Lung (tissue), 12 donors: Measurements from ENCODE around the gene DNAJA1. TPM values are rescaled to one million over a fixed set of nuclear protein-coding genes. Genes with fewer than 3 reads are reported as not detected.

Experiments used
- ATAC-seq: fragments of 200-7000 bp; cut with Tn5 transposase; one replicate; pipeline ENCODE4 v1.9.1; 2020; ENCODE audit warnings: moderate number of reproducible peaks; ENCODE audit not compliant: insufficient read depth, low FRiP score
- DNase-seq, 3 donors: peaks; one replicate each; pipeline ENCODE4 v3.0.0-alpha.2; 2013 to 2017
- H3K27ac ChIP-seq, 2 donors: one replicate each; pipeline ENCODE4 v1.5.1; 2013; ENCODE audit warnings: mild to moderate bottlenecking in 2 of 2, moderate library complexity in 2 of 2, control low read depth in 1 of 2, inconsistent platforms in 1 of 2, low read depth in 1 of 2, low read length in 1 of 2
- H3K27me3 ChIP-seq, 3 donors: one replicate each; pipeline ENCODE4 v1.5.1; 2013; ENCODE audit warnings: low read length in 2 of 3; ENCODE audit not compliant: control insufficient read depth in 3 of 3, insufficient read depth in 3 of 3
- H3K36me3 ChIP-seq, 4 donors: one replicate each; pipeline ENCODE4 v1.5.1; 2013; ENCODE audit warnings: low read length in 4 of 4, mild to moderate bottlenecking in 1 of 4, moderate library complexity in 1 of 4; ENCODE audit not compliant: control insufficient read depth in 4 of 4, insufficient read depth in 4 of 4
- H3K4me1 ChIP-seq, 5 donors: one replicate each; pipeline ENCODE4 v1.5.1; 2013; ENCODE audit warnings: low read length in 5 of 5, mild to moderate bottlenecking in 2 of 5, moderate library complexity in 1 of 5; ENCODE audit not compliant: control insufficient read depth in 5 of 5, insufficient read depth in 5 of 5
- H3K4me3 ChIP-seq: one replicate; pipeline ENCODE4 v1.5.1; 2013; ENCODE audit warnings: mild to moderate bottlenecking, control low read depth, moderate library complexity
- H3K9ac ChIP-seq, 2 donors: one replicate each; pipeline ENCODE4 v1.5.1; 2013; ENCODE audit warnings: low read length in 2 of 2, control low read depth in 1 of 2; ENCODE audit not compliant: insufficient read depth in 1 of 2
- H3K9me3 ChIP-seq, 4 donors: one replicate each; pipeline ENCODE4 v1.5.1; 2013; ENCODE audit warnings: low read length in 3 of 4, mild to moderate bottlenecking in 1 of 4, moderate library complexity in 1 of 4; ENCODE audit not compliant: control insufficient read depth in 4 of 4, insufficient read depth in 3 of 4
- WGBS, 2 donors: extraction: QIAGEN DNeasy Blood & Tissue Kit; methylation state at CpG; one replicate each; pipeline ENCODE4 v1.1.7; 2013; 5-methylcytosine and 5-hydroxymethylcytosine counted together
- polyA plus RNA-seq, 2 donors: library from polyadenylated mRNA; stranded (reverse); fragments of 200-250 nt; gene quantifications; one replicate each; pipeline ENCODE4 v1.2.1, GENCODE V29; 2013
- total RNA-seq, 2 donors: library from RNA; depleted of rRNA in 1 of 2; stranded (reverse); fragments of >200 nt in 1 of 2; gene quantifications; one replicate each; pipeline ENCODE4 v1.2.1, GENCODE V29; 2014 to 2021
- TF ChIP-seq, protein P1 (sequence below): IDR thresholded peaks from 2 replicates; pipeline ENCODE4 v1.5.1; 2012; ENCODE audit warnings: mild to moderate bottlenecking; ENCODE audit errors: control extremely low read depth, extremely low read depth
- donor health status: control.
- donor health status: control.
- donor health status: Bipolar disorder and iron deficiency.
- donor health status: healthy.
- donor health status: DM: yes; HTN: yes; CAD: no.

DNAJA1 gene
- total and polyA plus RNA-seq, 4 donors = 51.9 to 127 (median 105) TPM

GRCh38 chr9:33040792-33041431 lies 15.8 kb downstream of the DNAJA1 start:
- Histone ChIP-seq H3K9me3 (no peaks in the 10 kb centered on the region), H3K9ac (no peak overlapping the region), H3K4me3 (no peak overlapping the region), H3K27ac (no peak overlapping the region), H3K27me3 (no peaks in the 10 kb centered on the region), H3K4me1 (peaks cover 0 to 10% (median 4%) of the 10 kb centered on the region in 5 donors), H3K36me3 (peaks cover 16 to 44% (median 33%) of the 10 kb centered on the region in 4 donors)
- TF ChIP-seq, protein P1, sequence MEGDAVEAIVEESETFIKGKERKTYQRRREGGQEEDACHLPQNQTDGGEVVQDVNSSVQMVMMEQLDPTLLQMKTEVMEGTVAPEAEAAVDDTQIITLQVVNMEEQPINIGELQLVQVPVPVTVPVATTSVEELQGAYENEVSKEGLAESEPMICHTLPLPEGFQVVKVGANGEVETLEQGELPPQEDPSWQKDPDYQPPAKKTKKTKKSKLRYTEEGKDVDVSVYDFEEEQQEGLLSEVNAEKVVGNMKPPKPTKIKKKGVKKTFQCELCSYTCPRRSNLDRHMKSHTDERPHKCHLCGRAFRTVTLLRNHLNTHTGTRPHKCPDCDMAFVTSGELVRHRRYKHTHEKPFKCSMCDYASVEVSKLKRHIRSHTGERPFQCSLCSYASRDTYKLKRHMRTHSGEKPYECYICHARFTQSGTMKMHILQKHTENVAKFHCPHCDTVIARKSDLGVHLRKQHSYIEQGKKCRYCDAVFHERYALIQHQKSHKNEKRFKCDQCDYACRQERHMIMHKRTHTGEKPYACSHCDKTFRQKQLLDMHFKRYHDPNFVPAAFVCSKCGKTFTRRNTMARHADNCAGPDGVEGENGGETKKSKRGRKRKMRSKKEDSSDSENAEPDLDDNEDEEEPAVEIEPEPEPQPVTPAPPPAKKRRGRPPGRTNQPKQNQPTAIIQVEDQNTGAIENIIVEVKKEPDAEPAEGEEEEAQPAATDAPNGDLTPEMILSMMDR = no peak
- no peak for ATAC-seq
- peak in 2 of 3 donors; percentile 15 to 38 for DNase-seq
- WGBS, 2 donors = 93 to 94% methylated on average over 9 of the region's 9 CpGs

- no peak overlapping the region for H3K27ac ChIP-seq
- H3K9ac ChIP-seq = no peak overlapping the region
- no peak overlapping the region for H3K4me3 ChIP-seq
- H3K4me1 ChIP-seq = peaks cover 0 to 10% (median 4%) of the 10 kb centered on the region in 5 donors
- DNase-seq (peak in 2 of 3 donors; percentile 25 to 37), ATAC-seq (no peak)
- WGBS, 2 donors = 73 to 80% methylated on average over 9 to 10 of the region's 10 CpGs
- peaks cover 11 to 42% (median 31%) of the 10 kb centered on the region in 4 donors for H3K36me3 ChIP-seq
- TF ChIP-seq, protein P1 = no peak
- no peaks in the 10 kb centered on the region for H3K9me3 ChIP-seq
- no peaks in the 10 kb centered on the region for H3K27me3 ChIP-seq
Measured at GRCh38 chr9:33041432-33042188, 16.5 kb downstream of the DNAJA1 start.

- H3K4me3 ChIP-seq = no peak overlapping the region
- DNase-seq (no peak), ATAC-seq (no peak)
- H3K9me3 ChIP-seq = no peaks in the 10 kb centered on the region
- H3K27ac ChIP-seq = no peak overlapping the region
- H3K27me3 ChIP-seq = no peaks in the 10 kb centered on the region
- TF ChIP-seq, protein P1 = no peak
- H3K9ac ChIP-seq = no peak overlapping the region
- H3K4me1 ChIP-seq = peaks cover 0 to 10% (median 4%) of the 10 kb centered on the region in 5 donors
- H3K36me3 ChIP-seq = peaks cover 3 to 38% (median 24%) of the 10 kb centered on the region in 4 donors
- WGBS, 2 donors = 81 to 90% methylated on average over 8 of the region's 8 CpGs
Measured at GRCh38 chr9:33042473-33042872, 17.4 kb downstream of the DNAJA1 start.
